SU-DHL-6 (cell line): Measurements from ENCODE around the gene INVS.

Experiments used
- H2AFZ ChIP-seq: fragments of 200-600 bp; sonication (generic); 2 replicates; pipeline ENCODE4 v1.6.1; 2014; ENCODE audit warnings: low read depth, mild to moderate bottlenecking, moderate library complexity, mixed read lengths, antibody characterized with exemption, low read length; ENCODE audit not compliant: severe bottlenecking
- H3F3A ChIP-seq: fragments of 200-600 bp; shearing (Covaris generic); 2 replicates; pipeline ENCODE4 v1.6.0; 2016; ENCODE audit warnings: antibody characterized with exemption, mild to moderate bottlenecking; ENCODE audit not compliant: insufficient read depth
- H3K27ac ChIP-seq: fragments of 200-600 bp; sonication (generic); 2 replicates; pipeline ENCODE4 v1.5.1; 2016; ENCODE audit warnings: low read depth, mild to moderate bottlenecking, low read length, moderate library complexity, mixed read lengths
- H3K27me3 ChIP-seq: fragments of 200-600 bp; sonication (generic), shearing (Covaris generic); 2 replicates; pipeline ENCODE4 v1.6.0; 2014; ENCODE audit warnings: mild to moderate bottlenecking, low read length
- H3K36me3 ChIP-seq: fragments of 200-600 bp; sonication (generic); 2 replicates; pipeline ENCODE4 v1.6.1; 2014; ENCODE audit warnings: mild to moderate bottlenecking, low read length, mixed read lengths
- H3K4me2 ChIP-seq: fragments of 300-600, 200-600 bp; shearing (Covaris generic), sonication (generic); 2 replicates; pipeline ENCODE4 v1.6.0; 2014; ENCODE audit warnings: low read length, low read depth, mild to moderate bottlenecking; ENCODE audit not compliant: poor library complexity, severe bottlenecking
- H3K4me3 ChIP-seq: fragments of 200-600 bp; sonication (generic); 2 replicates; pipeline ENCODE4 v1.5.1; 2014; ENCODE audit warnings: antibody characterized with exemption, low read length, mild to moderate bottlenecking, mixed read lengths; ENCODE audit not compliant: insufficient read depth, poor library complexity, severe bottlenecking
- H3K79me2 ChIP-seq: fragments of 200-600 bp; sonication (generic); 2 replicates; pipeline ENCODE4 v1.6.1; 2014; ENCODE audit warnings: mild to moderate bottlenecking, low read length, moderate library complexity; ENCODE audit not compliant: insufficient read depth
- H3K9ac ChIP-seq: fragments of 200-600 bp; sonication (generic); 2 replicates; pipeline ENCODE4 v1.7.0; 2014; ENCODE audit warnings: mild to moderate bottlenecking, low read length
- H3K9me2 ChIP-seq: fragments of 200-600 bp; sonication (generic); replicated peaks from 2 replicates; pipeline ENCODE4 v1.6.1; 2014; ENCODE audit warnings: low read length; ENCODE audit not compliant: insufficient read depth
- H3K9me3 ChIP-seq: fragments of 200-600 bp; sonication (generic); 2 replicates; pipeline ENCODE4 v1.6.1; 2014; ENCODE audit warnings: low read length, mixed read lengths; ENCODE audit not compliant: insufficient read depth
- H4K20me1 ChIP-seq: fragments of 200-600 bp; sonication (generic); 2 replicates; pipeline ENCODE4 v1.6.1; 2014; ENCODE audit warnings: low read depth, mild to moderate bottlenecking, antibody characterized with exemption, low read length, moderate library complexity, mixed read lengths
- EZH2phosphoT487 ChIP-seq: fragments of 200-600 bp; sonication (generic), shearing (Covaris generic); conservative IDR thresholded peaks from 2 replicates; pipeline ENCODE4 v1.6.1; 2018; ENCODE audit warnings: mild to moderate bottlenecking, antibody characterized with exemption, low read length, moderate library complexity, mixed read lengths
- TF ChIP-seq, protein P1 (sequence below): fragments of 200-600 bp; sonication (generic); IDR thresholded peaks from one replicate; pipeline ENCODE4 v1.5.1; 2017; ENCODE audit warnings: antibody characterized with exemption, mild to moderate bottlenecking, low read length, moderate library complexity; ENCODE audit not compliant: insufficient read depth, poor library complexity, severe bottlenecking

The INVS gene

DNA sequence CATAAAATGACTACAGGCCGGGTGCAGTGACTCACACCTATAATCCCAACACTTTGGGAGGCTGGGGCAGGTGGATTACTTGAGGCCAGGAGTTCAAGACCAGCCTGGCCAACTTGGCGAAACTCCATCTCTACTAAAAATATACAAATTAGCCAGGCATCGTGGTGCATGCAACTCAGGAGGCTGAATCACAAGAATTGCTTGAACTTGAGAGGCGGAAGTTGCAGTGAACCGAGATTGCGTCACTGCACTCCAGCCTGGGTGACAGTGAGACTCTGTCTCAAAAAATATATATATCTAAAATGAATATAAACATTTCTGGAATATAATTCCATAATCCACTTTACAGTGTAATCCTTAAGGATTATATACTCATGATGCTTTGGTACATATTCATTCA lies 187.2 kb downstream of the INVS start:
- H3K36me3 ChIP-seq: peaks cover 12% of the 10 kb centered on the region
- no peaks in the 10 kb centered on the region for H3F3A ChIP-seq
- H3K79me2 ChIP-seq: no peaks in the 10 kb centered on the region
- no peak overlapping the region for H3K4me3 ChIP-seq
- H4K20me1 ChIP-seq: no peaks in the 10 kb centered on the region
- no peaks in the 10 kb centered on the region for H3K9me3 ChIP-seq
- no peak overlapping the region for H3K4me2 ChIP-seq
- no peaks in the 10 kb centered on the region for H3K27me3 ChIP-seq
- H2AFZ ChIP-seq: no peak overlapping the region
- H3K9ac ChIP-seq: no peak overlapping the region
- no peak overlapping the region for H3K27ac ChIP-seq
- no peaks in the 10 kb centered on the region for H3K9me2 ChIP-seq
- TF ChIP-seq EZH2phosphoT487: no peak
- TF ChIP-seq, protein P1, sequence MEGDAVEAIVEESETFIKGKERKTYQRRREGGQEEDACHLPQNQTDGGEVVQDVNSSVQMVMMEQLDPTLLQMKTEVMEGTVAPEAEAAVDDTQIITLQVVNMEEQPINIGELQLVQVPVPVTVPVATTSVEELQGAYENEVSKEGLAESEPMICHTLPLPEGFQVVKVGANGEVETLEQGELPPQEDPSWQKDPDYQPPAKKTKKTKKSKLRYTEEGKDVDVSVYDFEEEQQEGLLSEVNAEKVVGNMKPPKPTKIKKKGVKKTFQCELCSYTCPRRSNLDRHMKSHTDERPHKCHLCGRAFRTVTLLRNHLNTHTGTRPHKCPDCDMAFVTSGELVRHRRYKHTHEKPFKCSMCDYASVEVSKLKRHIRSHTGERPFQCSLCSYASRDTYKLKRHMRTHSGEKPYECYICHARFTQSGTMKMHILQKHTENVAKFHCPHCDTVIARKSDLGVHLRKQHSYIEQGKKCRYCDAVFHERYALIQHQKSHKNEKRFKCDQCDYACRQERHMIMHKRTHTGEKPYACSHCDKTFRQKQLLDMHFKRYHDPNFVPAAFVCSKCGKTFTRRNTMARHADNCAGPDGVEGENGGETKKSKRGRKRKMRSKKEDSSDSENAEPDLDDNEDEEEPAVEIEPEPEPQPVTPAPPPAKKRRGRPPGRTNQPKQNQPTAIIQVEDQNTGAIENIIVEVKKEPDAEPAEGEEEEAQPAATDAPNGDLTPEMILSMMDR: no peak

DNA sequence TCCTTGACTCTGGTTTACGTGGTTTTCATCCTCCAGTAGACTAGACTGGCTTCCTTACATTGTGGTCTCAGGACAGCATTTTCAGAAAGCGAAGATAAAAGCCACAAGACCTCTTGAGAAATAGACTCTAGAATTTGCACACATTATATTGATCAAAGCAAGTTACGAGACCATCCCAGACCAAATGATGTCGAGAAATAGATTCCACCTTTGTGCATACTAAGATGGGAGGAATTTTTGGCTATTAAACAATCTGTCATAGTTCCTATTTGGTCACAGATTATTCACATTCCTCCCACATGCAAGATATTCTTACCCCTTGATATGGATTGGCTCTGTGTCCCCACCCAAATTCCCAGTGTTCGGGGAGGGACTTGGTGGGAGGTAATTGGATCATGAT lies 188.1 kb downstream of the INVS start:
- Histone ChIP-seq H3K4me3 (no peak overlapping the region), H3K9me2 (no peaks in the 10 kb centered on the region), H2AFZ (no peak overlapping the region), H3K9me3 (no peaks in the 10 kb centered on the region), H3K4me2 (no peak overlapping the region), H3K27ac (no peak overlapping the region), H3K36me3 (peaks cover 12% of the 10 kb centered on the region), H3K9ac (no peak overlapping the region), H3K79me2 (no peaks in the 10 kb centered on the region), H4K20me1 (no peaks in the 10 kb centered on the region), H3K27me3 (no peaks in the 10 kb centered on the region), H3F3A (no peaks in the 10 kb centered on the region)
- TF ChIP-seq, protein P1: no peak
- no peak for TF ChIP-seq EZH2phosphoT487

DNA sequence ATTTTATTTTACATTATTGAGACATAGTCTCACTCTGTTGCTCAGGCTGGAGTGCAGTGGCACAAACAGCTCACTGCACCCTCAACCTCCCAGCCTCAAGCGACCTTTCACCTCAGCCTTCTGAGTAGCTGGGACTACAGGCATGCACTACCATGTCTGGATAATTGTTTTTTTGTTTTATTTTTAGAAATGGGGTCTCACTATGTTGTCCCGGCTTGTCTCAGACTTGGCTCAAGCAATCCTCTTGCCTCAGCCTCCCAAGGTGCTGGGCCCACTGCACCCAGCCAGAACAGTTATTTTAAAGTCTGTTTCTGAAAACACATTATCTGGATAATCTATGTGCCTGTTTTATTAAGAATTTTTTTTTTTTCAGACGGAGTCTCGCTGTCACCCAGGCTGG lies 191.7 kb downstream of the INVS start:
- H3K9me2 ChIP-seq: no peaks in the 10 kb centered on the region
- H3K9ac ChIP-seq: no peak overlapping the region
- H3K27ac ChIP-seq: no peak overlapping the region
- no peaks in the 10 kb centered on the region for H3F3A ChIP-seq
- H3K27me3 ChIP-seq: no peaks in the 10 kb centered on the region
- no peaks in the 10 kb centered on the region for H4K20me1 ChIP-seq
- H3K79me2 ChIP-seq: no peaks in the 10 kb centered on the region
- H3K4me3 ChIP-seq: no peak overlapping the region
- H3K4me2 ChIP-seq: no peak overlapping the region
- no peak for TF ChIP-seq EZH2phosphoT487
- TF ChIP-seq, protein P1: no peak
- H3K9me3 ChIP-seq: no peaks in the 10 kb centered on the region
- no peaks in the 10 kb centered on the region for H3K36me3 ChIP-seq
- no peak overlapping the region for H2AFZ ChIP-seq
